Gastroesophageal sphincter (tissue), 4 donors: ENCODE results near the gene KCTD16. TPM values are rescaled to one million over a fixed set of nuclear protein-coding genes. Genes with fewer than 3 reads are reported as not detected.

ENCODE experiments used
- ATAC-seq: fragments of 150-250 bp; one replicate; pipeline ENCODE4 v1.9.1; 2016; ENCODE audit warnings: mild to moderate bottlenecking, moderate library complexity
- H3K27ac ChIP-seq, 4 donors: fragments of 200-600 bp; sonication (generic) in 3 of 4; 1 replicate in 3 of 4; 2 replicates in 1 of 4; pipeline ENCODE4 v1.5.1; 2016 to 2019
- H3K27me3 ChIP-seq: fragments of 200-600 bp; sonication (generic); one replicate; pipeline ENCODE4 v1.5.1; 2019
- H3K36me3 ChIP-seq, 2 donors: fragments of 200-600 bp; sonication (generic); one replicate each; pipeline ENCODE4 v1.5.1; 2019; ENCODE audit warnings: control low read depth in 1 of 2
- H3K4me1 ChIP-seq, 3 donors: fragments of 200-600 bp; sonication (generic); 1 replicate in 2 of 3; 2 replicates in 1 of 3; pipeline ENCODE4 v1.5.1; 2016 to 2019; ENCODE audit warnings: control low read depth in 2 of 3
- H3K4me3 ChIP-seq, 2 donors: fragments of 200-600 bp; sonication (generic); one replicate each; pipeline ENCODE4 v1.5.1; 2019; ENCODE audit warnings: mild to moderate bottlenecking in 1 of 2, moderate library complexity in 1 of 2
- H3K9me3 ChIP-seq, 3 donors: fragments of 200-600 bp; sonication (generic); one replicate each; pipeline ENCODE4 v1.5.1; 2017 to 2019; ENCODE audit warnings: control low read depth in 2 of 3
- CTCF ChIP-seq, 4 experiments: fragments of 200-600 bp in 2 of 4; fragments of 450-650 bp in 2 of 4; sonication (generic) in 1 of 4; IDR thresholded peaks; one replicate each; pipeline ENCODE4 v1.5.1; 2017 to 2019; ENCODE audit warnings: antibody characterized with exemption in 4 of 4, mild to moderate bottlenecking in 2 of 4, moderate library complexity in 2 of 4
- EP300 ChIP-seq: sonication (generic); formaldehyde crosslinking; IDR thresholded peaks from one replicate; pipeline ENCODE4 v1.6.1; 2017; ENCODE audit warnings: antibody characterized with exemption, mild to moderate bottlenecking
- POLR2A ChIP-seq, 2 donors: fragments of 450-650 bp; IDR thresholded peaks; one replicate each; pipeline ENCODE4 v1.6.1; 2017; ENCODE audit warnings: antibody characterized with exemption in 2 of 2, mild to moderate bottlenecking in 2 of 2, moderate library complexity in 1 of 2
- POLR2AphosphoS5 ChIP-seq: sonication (generic); formaldehyde crosslinking; IDR thresholded peaks from one replicate; pipeline ENCODE4 v1.6.1; 2017; ENCODE audit warnings: antibody characterized with exemption
- WGBS, 2 donors: methylation state at CpG; one replicate each; pipeline ENCODE4 v1.1.5; 2018; ENCODE audit warnings: low coverage in 1 of 2; 5-methylcytosine and 5-hydroxymethylcytosine counted together
- total RNA-seq, 4 donors: library from RNA; depleted of rRNA; stranded (reverse); fragments of >200 nt; gene quantifications; one replicate each; pipeline ENCODE4 v1.1.0, GENCODE V29; 2016

The KCTD16 gene
- total RNA-seq, 4 donors from 2014 or later = 0.05 to 0.13 (median 0.12) TPM; not detected in 1

- H3K27ac ChIP-seq = no peak overlapping the region
- no peak overlapping the region for H3K4me3 ChIP-seq
- H3K9me3 ChIP-seq = no peaks in the 10 kb centered on the region
- peaks cover 60% of the 10 kb centered on the region for H3K27me3 ChIP-seq
- peaks cover 0 to 17% (median 0%) of the 10 kb centered on the region in 3 donors for H3K4me1 ChIP-seq
- H3K36me3 ChIP-seq = no peaks in the 10 kb centered on the region
- no peak for ATAC-seq
- WGBS, 2 donors = 33 to 44% methylated on average over 2 of the region's 2 CpGs
- TF ChIP-seq CTCF (IDR thresholded peaks at IDR 0.05) = no peak
- no peak for TF ChIP-seq EP300
Observed at GRCh38 chr5:144206141-144206540, 35.5 kb downstream of the KCTD16 start.

DNA sequence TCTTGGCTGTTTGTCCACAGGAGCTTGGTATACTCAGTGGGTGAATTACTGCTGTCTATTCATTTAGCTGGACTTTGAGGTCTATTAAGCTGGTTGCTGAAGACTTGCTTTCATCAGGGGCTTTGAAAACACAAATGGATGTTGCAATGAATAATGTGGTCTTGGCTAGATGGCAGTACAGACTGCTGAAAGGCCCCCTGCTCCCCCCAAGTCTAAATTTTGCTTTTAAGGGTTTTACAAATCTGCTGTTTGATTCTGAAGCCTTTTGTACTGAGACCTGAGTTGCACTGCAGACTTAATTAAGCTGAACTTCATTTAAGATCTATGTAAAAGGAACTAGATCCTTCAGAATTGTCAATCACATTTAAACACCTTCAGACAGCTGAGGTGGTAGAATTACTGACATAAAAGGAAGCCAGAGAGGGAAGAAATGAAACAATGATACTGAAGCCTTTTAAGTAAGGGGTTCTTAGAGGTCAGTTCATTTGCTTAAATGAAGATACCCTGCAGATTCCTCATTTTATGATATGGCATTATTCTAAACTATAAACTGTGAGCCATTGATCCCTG is 37.3 kb downstream of the KCTD16 start:
- Histone ChIP-seq H3K9me3 (no peaks in the 10 kb centered on the region), H3K4me3 (no peak overlapping the region), H3K4me1 (peaks cover 0 to 9% (median 0%) of the 10 kb centered on the region in 3 donors), H3K36me3 (no peaks in the 10 kb centered on the region), H3K27ac (no peak overlapping the region), H3K27me3 (peaks cover 57% of the 10 kb centered on the region)
- no peak for ATAC-seq
- TF ChIP-seq CTCF (IDR thresholded peaks at IDR 0.05) (no peak), POLR2A (IDR thresholded peaks at IDR 0.05) (no peak), POLR2AphosphoS5 (no peak), EP300 (no peak)

DNA sequence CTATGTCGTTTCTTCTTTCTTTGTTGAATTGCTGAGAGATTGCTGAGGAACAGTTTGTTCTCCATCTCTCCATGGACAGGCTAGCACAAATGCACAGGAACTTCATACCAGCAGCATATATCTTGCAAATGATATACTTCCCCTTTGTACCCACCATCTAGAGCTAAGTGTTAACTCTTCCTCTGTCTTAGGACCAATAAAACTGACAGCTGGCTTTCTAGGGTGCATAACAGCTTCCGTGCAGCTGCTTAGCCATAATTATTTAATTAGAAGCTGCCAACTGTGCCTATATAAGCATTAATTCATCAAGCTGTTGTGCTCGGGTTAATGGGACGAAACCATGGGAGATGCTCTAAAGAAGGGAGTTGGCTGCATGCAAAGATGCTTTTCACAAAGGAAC is 38.7 kb downstream of the KCTD16 start:
- Histone ChIP-seq H3K27ac (no peak overlapping the region), H3K4me3 (no peak overlapping the region), H3K9me3 (no peaks in the 10 kb centered on the region), H3K4me1 (peaks cover 0 to 9% (median 0%) of the 10 kb centered on the region in 3 donors), H3K27me3 (peaks cover 54% of the 10 kb centered on the region), H3K36me3 (no peaks in the 10 kb centered on the region)
- WGBS, 2 donors = 71 to 81% methylated on average over 4 of the region's 4 CpGs
- no peak for ATAC-seq
- TF ChIP-seq POLR2AphosphoS5 (no peak), CTCF (IDR thresholded peaks at IDR 0.05) (no peak), POLR2A (IDR thresholded peaks at IDR 0.05) (no peak), EP300 (no peak)

GRCh38 chr5:144210655-144211054 is 40.0 kb downstream of the KCTD16 start:
- no peaks in the 10 kb centered on the region for H3K36me3 ChIP-seq
- peaks cover 41% of the 10 kb centered on the region for H3K27me3 ChIP-seq
- TF ChIP-seq POLR2A (IDR thresholded peaks at IDR 0.05) = no peak
- no peak for TF ChIP-seq EP300
- no peak for TF ChIP-seq CTCF (IDR thresholded peaks at IDR 0.05)
- no peak for TF ChIP-seq POLR2AphosphoS5
- peaks cover 0 to under 1% (median 0%) of the 10 kb centered on the region in 3 donors for H3K4me1 ChIP-seq
- no peaks in the 10 kb centered on the region for H3K9me3 ChIP-seq
- H3K4me3 ChIP-seq = no peak overlapping the region
- no peak overlapping the region for H3K27ac ChIP-seq
- 39 to 50% methylated on average over 1 of the region's 1 CpG for WGBS, 2 donors
- no peak for ATAC-seq

DNA sequence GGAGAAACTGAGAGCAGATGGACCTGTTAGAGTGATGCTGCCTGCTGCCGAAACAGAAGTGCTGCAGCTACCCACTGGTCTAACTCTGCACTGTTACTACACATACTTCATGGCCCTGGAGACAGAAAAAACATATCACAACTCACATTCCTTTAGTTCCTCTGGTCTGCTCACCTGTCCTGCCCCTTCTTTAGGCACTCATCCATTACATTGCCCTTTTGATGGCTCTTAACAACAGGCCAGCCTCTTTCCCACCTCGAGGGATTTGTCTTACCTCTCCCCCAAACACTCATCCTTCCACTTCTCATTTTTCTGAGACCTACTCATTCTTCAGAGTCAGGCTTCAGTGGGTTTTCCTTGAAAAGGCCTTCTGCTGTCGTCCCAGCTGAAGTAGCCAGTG is 49.2 kb downstream of the KCTD16 start:
- no peaks in the 10 kb centered on the region for H3K9me3 ChIP-seq
- H3K4me3 ChIP-seq = no peak overlapping the region
- no peak overlapping the region for H3K27ac ChIP-seq
- no peak for TF ChIP-seq POLR2A (IDR thresholded peaks at IDR 0.05)
- TF ChIP-seq POLR2AphosphoS5 = no peak
- TF ChIP-seq EP300 = no peak
- no peak for TF ChIP-seq CTCF (IDR thresholded peaks at IDR 0.05)
- no peaks in the 10 kb centered on the region for H3K4me1 ChIP-seq
- no peaks in the 10 kb centered on the region for H3K36me3 ChIP-seq
- WGBS, 2 donors = 63 to 79% methylated on average over 2 to 3 of the region's 3 CpGs
- ATAC-seq = no peak
- no peaks in the 10 kb centered on the region for H3K27me3 ChIP-seq
